ENCODE measurements around the gene TRIM28.

GRCh38 chr19:58498316-58499020 lies 45.4 kb upstream of the TRIM28 start:
- TF ChIP-seq CTCF (conservative IDR thresholded peaks at IDR 0.05 in 1 of 2, IDR thresholded peaks at IDR 0.05 in 1 of 2; ENCODE audit: low read depth in 1 of 2, low read length in 2 of 2) (no peak), EZH2 (IDR thresholded peaks at IDR 0.05; ENCODE audit: low read length, missing control alignments) (no peak)
